HG03175 (cell line): ENCODE results near the gene TIMM23.
"Not testable (repeated sequence)": the region's sequence is repeated elsewhere in the genome, so short reads cannot be mapped to it uniquely, and the experiment has no call there.

Experiments used
- ATAC-seq: cut with Tn5 transposase; IDR thresholded peaks from one replicate; pipeline ENCODE4 v1.9.1; 2021; ENCODE audit warnings: mild to moderate bottlenecking, moderate library complexity; ENCODE audit not compliant: unreplicated experiment

TIMM23 gene

GRCh38 chr10:46020344-46020657 lies 48.0 kb downstream of the TIMM23 start:
- no peak for ATAC-seq

GRCh38 chr10:46022978-46023702 lies 50.9 kb downstream of the TIMM23 start:
- ATAC-seq: peak; percentile 94

GRCh38 chr10:46024948-46025347 lies 52.7 kb downstream of the TIMM23 start:
- no peak for ATAC-seq

- ATAC-seq: no peak
Observed at GRCh38 chr10:46025406-46025805, 53.1 kb downstream of the TIMM23 start.

GRCh38 chr10:46026106-46026505 lies 53.8 kb downstream of the TIMM23 start:
- ATAC-seq: no peak

- peak; percentile 42 for ATAC-seq
Observed at GRCh38 chr10:46028584-46029460, 56.5 kb downstream of the TIMM23 start.

GRCh38 chr10:46029461-46030030 lies 57.3 kb downstream of the TIMM23 start:
- ATAC-seq: no peak

- peak; percentile 96 for ATAC-seq
Observed at GRCh38 chr10:46030091-46030937, 58.0 kb downstream of the TIMM23 start, which contains the start of gene NCOA4. NCOA4 (minus strand) TSS chr10:46030623; CDS start chr10:46016680, 13,943 bp downstream.

- ATAC-seq: no peak
Observed at GRCh38 chr10:46031648-46032532, 59.6 kb downstream of the TIMM23 start.

- ATAC-seq: no peak
Observed at GRCh38 chr10:46033602-46034011, 61.3 kb downstream of the TIMM23 start.

GRCh38 chr10:46035923-46036849 lies 63.9 kb downstream of the TIMM23 start:
- no peak for ATAC-seq

GRCh38 chr10:46037107-46037825 lies 65.0 kb downstream of the TIMM23 start:
- no peak for ATAC-seq

- no peak for ATAC-seq
Observed at GRCh38 chr10:46040004-46040403, 67.7 kb downstream of the TIMM23 start.

- no peak for ATAC-seq
Observed at GRCh38 chr10:46042527-46042926, 70.2 kb downstream of the TIMM23 start.

GRCh38 chr10:46046261-46046660 lies 74.0 kb downstream of the TIMM23 start, which contains the start of gene MSMB:
MSMB (minus strand) TSS chr10:46046269; CDS start chr10:46046237, 32 bp downstream.
- ATAC-seq: no peak

GRCh38 chr10:46048152-46048551 lies 75.9 kb downstream of the TIMM23 start:
- no peak for ATAC-seq

GRCh38 chr10:46049497-46049831 lies 77.2 kb downstream of the TIMM23 start:
- ATAC-seq: not testable (repeated sequence)
